Measurements from ENCODE around the gene SNORC.

The SNORC gene

GRCh38 chr2:232926431-232926939 is 56.4 kb downstream of the SNORC start:
- no peak for DNase-seq (ENCODE audit: low read depth in 3 of 3)

- peak in 1 of 3 experiments; percentile 28 for DNase-seq (ENCODE audit: low read depth in 3 of 3)
These were observed 57.1 kb downstream of the SNORC start for GRCh38 chr2:232927032-232927792.

- no peak for DNase-seq (ENCODE audit: low read depth in 3 of 3)
These were observed 57.9 kb downstream of the SNORC start for GRCh38 chr2:232927793-232928550.

Data from stimulated activated CD4-positive, alpha-beta T cell treated with anti-CD3 and anti-CD28 coated beads, TNF-alpha, amount 100 ng/mL, for 24 hours (primary cell).